Measurements from ENCODE around the gene KCNK15. TPM values are rescaled to one million over a fixed set of nuclear protein-coding genes. Genes with fewer than 3 reads are reported as not detected.

The KCNK15 gene
- total RNA-seq, 6 experiments from 2014 or later = 0.07 to 0.28 (median 0.21) TPM; not detected in 1

DNA sequence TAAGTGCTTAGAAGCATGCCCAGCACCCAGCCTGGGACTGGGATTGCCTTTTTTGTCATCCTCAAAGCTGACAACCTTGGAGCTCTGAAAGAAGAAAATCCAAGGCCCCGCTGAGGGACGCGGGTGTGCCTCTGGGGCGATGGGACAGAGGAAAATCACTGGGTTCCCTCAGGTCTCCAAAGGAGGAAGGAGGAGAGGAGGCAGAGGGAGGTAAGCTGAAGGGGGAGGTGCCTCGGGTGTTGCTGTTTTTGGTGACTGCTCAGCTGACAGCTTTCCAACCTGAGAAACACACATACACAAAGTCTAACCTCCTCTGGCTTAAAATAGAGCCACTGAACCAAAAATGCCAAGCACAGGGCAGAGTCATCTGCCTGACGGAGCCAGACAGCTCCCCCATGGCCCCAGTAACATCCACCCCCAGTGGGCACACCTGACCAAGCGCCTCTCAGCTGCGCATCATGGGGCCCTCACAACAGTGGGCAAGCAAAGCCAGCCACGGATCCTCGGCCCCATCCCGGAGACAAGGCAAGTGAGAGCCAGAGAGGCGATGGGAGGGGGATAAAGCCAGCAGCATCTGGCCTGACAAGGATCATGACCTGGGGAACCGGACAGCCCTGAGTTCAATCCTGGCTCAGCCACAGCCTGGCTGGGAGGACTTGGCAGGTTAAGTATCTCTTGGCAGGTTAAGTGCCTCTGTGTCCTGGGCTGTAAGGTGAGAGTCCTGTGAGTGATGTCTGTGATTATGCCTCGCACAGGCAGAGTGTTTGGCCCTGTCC, 3.2 kb upstream of the KCNK15 start:
- Mint-ChIP-seq H3K27me3 (ENCODE audit: insufficient read depth) (peaks cover 30% of the 10 kb centered on the region), H3K4me1 (ENCODE audit: low read depth) (peaks cover 4% of the 10 kb centered on the region; the same call in 1 of the 2 replicates), H3K4me3 (no peak overlapping the region), H3K9me3 (no peaks in the 10 kb centered on the region), H3K36me3 (ENCODE audit: low read depth) (peaks cover 4% of the 10 kb centered on the region; the same call in 1 of the 2 replicates), H3K27ac (no peak overlapping the region)
- DNase-seq = no peak
- TF ChIP-seq, protein P1, sequence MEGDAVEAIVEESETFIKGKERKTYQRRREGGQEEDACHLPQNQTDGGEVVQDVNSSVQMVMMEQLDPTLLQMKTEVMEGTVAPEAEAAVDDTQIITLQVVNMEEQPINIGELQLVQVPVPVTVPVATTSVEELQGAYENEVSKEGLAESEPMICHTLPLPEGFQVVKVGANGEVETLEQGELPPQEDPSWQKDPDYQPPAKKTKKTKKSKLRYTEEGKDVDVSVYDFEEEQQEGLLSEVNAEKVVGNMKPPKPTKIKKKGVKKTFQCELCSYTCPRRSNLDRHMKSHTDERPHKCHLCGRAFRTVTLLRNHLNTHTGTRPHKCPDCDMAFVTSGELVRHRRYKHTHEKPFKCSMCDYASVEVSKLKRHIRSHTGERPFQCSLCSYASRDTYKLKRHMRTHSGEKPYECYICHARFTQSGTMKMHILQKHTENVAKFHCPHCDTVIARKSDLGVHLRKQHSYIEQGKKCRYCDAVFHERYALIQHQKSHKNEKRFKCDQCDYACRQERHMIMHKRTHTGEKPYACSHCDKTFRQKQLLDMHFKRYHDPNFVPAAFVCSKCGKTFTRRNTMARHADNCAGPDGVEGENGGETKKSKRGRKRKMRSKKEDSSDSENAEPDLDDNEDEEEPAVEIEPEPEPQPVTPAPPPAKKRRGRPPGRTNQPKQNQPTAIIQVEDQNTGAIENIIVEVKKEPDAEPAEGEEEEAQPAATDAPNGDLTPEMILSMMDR (IDR thresholded peaks at IDR 0.05) = no peak

DNA sequence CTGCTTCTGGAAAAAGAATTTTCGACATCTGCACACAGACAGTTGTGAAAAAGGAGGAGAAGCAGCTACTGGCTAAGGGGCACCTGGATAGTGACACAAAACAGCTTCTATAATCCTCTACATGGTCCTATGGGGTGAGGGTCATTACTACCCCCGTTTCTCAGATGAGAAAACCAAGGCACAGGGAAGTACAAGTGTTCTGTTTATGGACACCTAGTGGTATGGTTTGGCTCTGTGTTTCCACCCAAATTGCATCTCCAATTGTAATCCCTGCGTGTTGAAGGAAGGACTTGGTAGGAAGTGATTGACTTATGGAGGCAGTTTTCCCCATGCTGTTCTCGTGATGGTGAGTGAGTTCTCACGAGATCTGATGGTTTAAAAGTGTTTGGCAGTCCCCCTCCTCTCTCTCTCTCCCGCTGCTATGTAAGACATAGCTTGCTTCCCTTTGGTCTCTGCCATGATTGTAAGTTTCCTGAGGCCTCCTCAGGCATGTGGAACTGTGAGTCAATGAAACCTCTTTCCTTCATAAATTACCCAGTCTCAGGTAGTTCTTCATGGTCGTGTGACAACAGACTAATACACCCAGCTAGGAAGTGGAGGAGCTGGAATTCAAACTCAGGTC, 2.5 kb upstream of the KCNK15 start:
- Mint-ChIP-seq H3K27ac (no peak overlapping the region), H3K4me3 (no peak overlapping the region), H3K36me3 (ENCODE audit: low read depth) (peaks cover 4% of the 10 kb centered on the region; the same call in 1 of the 2 replicates), H3K4me1 (ENCODE audit: low read depth) (peaks cover 6% of the 10 kb centered on the region; the same call in 1 of the 2 replicates), H3K9me3 (no peaks in the 10 kb centered on the region), H3K27me3 (ENCODE audit: insufficient read depth) (peaks cover 30% of the 10 kb centered on the region)
- DNase-seq = no peak
- TF ChIP-seq, protein P1 (IDR thresholded peaks at IDR 0.05) = no peak

DNA sequence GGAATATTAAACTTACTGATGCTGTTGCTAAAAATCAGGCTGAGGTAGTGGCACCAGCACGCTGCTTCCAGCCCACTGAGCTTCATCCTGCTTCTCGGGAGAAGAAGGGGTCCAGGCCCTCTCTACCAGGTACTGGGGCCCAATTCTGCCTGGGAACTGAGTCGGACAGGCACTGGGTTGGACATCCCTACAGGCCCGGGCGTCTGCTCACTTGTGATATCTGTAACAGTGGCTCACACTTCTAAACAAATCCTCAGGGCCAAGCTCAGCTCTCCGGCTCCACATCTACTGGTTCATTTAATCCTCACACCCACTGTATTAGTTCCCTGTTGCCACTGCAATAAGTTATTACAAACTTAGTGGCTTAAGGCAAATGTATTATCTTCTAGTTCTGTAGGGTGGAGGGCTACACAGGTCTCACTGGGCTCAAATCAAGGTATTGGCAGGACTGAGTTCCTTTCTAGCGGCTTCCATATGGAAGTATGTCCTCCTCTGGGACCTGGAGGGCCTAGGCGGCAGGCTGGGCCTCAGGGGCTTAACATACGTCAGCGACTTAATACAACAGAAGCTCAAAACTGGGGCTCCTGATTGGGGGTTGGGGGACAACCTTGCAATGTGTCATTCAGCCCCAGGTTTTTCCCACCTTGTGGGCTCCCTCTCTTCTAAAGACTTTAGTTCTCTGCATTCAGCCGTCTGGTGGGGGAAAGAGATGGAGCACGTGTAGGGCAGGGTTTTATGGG, 1.6 kb upstream of the KCNK15 start:
- no peak overlapping the region for H3K4me3 Mint-ChIP-seq
- TF ChIP-seq, protein P1 (IDR thresholded peaks at IDR 0.05) = no peak
- no peaks in the 10 kb centered on the region for H3K9me3 Mint-ChIP-seq
- DNase-seq = no peak
- H3K27me3 Mint-ChIP-seq (ENCODE audit: insufficient read depth) = peaks cover 28% of the 10 kb centered on the region
- H3K27ac Mint-ChIP-seq = no peak overlapping the region
- no peaks in the 10 kb centered on the region for H3K36me3 Mint-ChIP-seq (ENCODE audit: low read depth)
- peaks cover 6% of the 10 kb centered on the region; the same call in 1 of the 2 replicates for H3K4me1 Mint-ChIP-seq (ENCODE audit: low read depth)

DNA sequence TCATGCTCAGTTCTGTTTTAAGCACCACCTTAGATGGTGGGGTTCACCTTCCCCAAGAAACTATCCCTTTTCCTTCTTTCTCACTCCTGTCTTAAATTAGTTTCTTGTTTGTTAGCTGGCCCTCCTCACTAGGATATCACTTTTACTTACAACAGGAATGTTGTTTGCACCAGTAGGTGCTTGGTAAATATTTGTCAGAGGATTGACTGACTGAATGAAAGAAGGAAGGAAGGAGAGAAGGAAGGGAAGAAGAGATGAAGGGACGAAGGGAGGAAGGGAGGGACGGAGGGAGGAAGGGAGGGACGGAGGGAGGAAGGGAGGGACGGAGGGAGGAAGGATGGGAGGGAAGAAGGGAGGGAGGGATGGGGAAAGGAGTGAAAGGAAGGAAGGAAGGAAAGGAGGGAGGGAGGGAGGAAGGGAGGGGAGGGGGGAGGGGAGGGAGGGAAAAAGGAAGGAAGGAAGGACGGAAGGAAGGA, 505 bp upstream of the KCNK15 start:
- TF ChIP-seq, protein P1 (IDR thresholded peaks at IDR 0.05) = no peak
- H3K27me3 Mint-ChIP-seq (ENCODE audit: insufficient read depth) = peaks cover 27% of the 10 kb centered on the region
- H3K36me3 Mint-ChIP-seq (ENCODE audit: low read depth) = no peaks in the 10 kb centered on the region
- H3K27ac Mint-ChIP-seq = no peak overlapping the region
- peak overlapping the region; percentile 60 for H3K4me3 Mint-ChIP-seq
- DNase-seq = no peak
- no peaks in the 10 kb centered on the region for H3K9me3 Mint-ChIP-seq
- H3K4me1 Mint-ChIP-seq (ENCODE audit: low read depth) = peaks cover 6% of the 10 kb centered on the region; the same call in 1 of the 2 replicates

DNA sequence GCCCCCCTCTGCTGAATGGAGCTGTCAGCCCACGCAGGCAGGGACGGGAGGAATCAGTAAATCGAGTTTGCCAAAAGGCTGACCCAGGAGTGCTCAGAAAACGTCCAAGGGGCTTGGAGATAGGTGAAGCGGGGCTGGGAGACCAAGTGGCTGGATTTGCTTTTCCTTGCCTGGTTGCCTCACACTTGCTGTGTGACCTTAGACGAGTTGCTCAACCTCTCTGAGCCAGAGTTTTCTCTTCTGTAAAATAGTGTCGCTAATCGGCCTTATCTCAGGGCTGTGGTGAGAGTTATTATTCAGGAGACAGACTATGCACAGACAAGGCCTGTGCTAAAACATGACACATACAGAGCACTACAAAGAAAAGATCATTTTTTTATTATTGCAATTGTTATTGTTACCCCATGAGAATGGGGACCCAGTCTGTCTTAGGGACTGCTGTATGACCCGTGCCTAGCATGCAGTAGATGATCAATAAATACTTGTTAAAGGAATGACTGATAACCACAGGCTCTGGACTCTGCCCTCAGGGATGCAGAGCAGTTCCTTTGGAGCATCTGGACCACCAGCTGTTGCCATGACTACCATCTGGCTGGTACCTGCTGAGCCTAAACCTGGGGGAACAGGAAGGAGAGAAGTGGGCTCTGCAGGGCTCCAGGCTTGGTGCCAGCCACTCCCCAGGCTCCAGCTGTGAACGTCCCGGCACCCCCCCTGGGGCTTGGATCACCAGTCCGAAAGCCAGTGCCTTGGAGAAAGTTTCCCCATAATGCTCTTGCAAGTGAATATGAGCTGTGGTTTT, 901 bp downstream of the KCNK15 start:
- peaks cover 6% of the 10 kb centered on the region; the same call in 1 of the 2 replicates for H3K4me1 Mint-ChIP-seq (ENCODE audit: low read depth)
- H3K27me3 Mint-ChIP-seq (ENCODE audit: insufficient read depth) = peaks cover 22% of the 10 kb centered on the region
- H3K4me3 Mint-ChIP-seq = peak overlapping the region; percentile 65
- H3K36me3 Mint-ChIP-seq (ENCODE audit: low read depth) = no peaks in the 10 kb centered on the region
- H3K9me3 Mint-ChIP-seq = no peaks in the 10 kb centered on the region
- no peak for DNase-seq
- H3K27ac Mint-ChIP-seq = no peak overlapping the region
- TF ChIP-seq, protein P1 (IDR thresholded peaks at IDR 0.05) = no peak

All from HFFc6 (cell line).